ENCODE results near the gene BTBD8. TPM values are rescaled to one million over a fixed set of nuclear protein-coding genes. Genes with fewer than 3 reads are reported as not detected.

Gene BTBD8
- total RNA-seq, 1 experiment from 2014 or later, result 2.8 TPM

GRCh38 chr1:92169214-92170005 lies 89.3 kb downstream of the BTBD8 start:
- no peak for ATAC-seq
- POLR2A ChIA-PET, result no interaction called here
- Histone ChIP-seq H3K9ac (ENCODE audit: low read length) (no peak overlapping the region), H3K27ac (ENCODE audit: low read depth, low read length) (no peak overlapping the region), H3K9me2 (ENCODE audit: insufficient read depth) (no peaks in the 10 kb centered on the region), H3K36me3 (ENCODE audit: control insufficient read depth in 1 of 2, insufficient read depth in 2 of 2, low read length in 2 of 2) (no peaks in the 10 kb centered on the region), H4K20me1 (ENCODE audit: insufficient read depth) (no peaks in the 10 kb centered on the region), H3K4me2 (ENCODE audit: low read length) (no peak overlapping the region), H3K27me3 (ENCODE audit: insufficient read depth, low read length) (no peaks in the 10 kb centered on the region), H3K4me1 (ENCODE audit: control insufficient read depth in 1 of 2, insufficient read depth in 2 of 2, low read length in 2 of 2) (no peaks in the 10 kb centered on the region), H3K4me3 (replicated peaks in 1 of 2; ENCODE audit: low read depth in 1 of 2, low read length in 2 of 2) (no peak overlapping the region), H2AFZ (ENCODE audit: low read depth, low read length, poor library complexity, severe bottlenecking) (no peak overlapping the region), H3K79me2 (ENCODE audit: insufficient read depth, low read length) (no peaks in the 10 kb centered on the region), H3K9me3 (ENCODE audit: control insufficient read depth in 1 of 2, insufficient read depth in 1 of 2, low read depth in 1 of 2, low read length in 2 of 2) (no peaks in the 10 kb centered on the region)
- RAD21 ChIA-PET (ENCODE audit: low non-redundant PET in 1 of 2, low total read pairs in 2 of 2, uncharacterized antibody in 2 of 2, unreplicated experiment in 2 of 2), result no interaction called here
- TF ChIP-seq SP1 (IDR thresholded peaks at IDR 0.05; ENCODE audit: low read depth), result no peak
- TF ChIP-seq REST (IDR thresholded peaks at IDR 0.05; ENCODE audit: low read depth), result no peak
- no peak for DNase-seq (ENCODE audit: low read depth, low spot score)
- intact Hi-C loops (cut with micrococcal nuclease), result no loop called here
- CTCF ChIA-PET, result no interaction called here
- no TSS peak for BruUV-seq (replicated peaks)

GRCh38 chr1:92184632-92185031 lies 104.5 kb downstream of the BTBD8 start:
- TF ChIP-seq EGR1 (IDR thresholded peaks at IDR 0.05; ENCODE audit: low read depth), result no peak
- TF ChIP-seq CEBPB (IDR thresholded peaks at IDR 0.05; ENCODE audit: low read depth), result no peak
- TF ChIP-seq CBX3 (IDR thresholded peaks at IDR 0.05; ENCODE audit: low read depth), result no peak
- TF ChIP-seq ZNF274 (IDR thresholded peaks at IDR 0.05; ENCODE audit: low read depth, low read length), result no peak
- H3K9me3 ChIP-seq (ENCODE audit: control insufficient read depth in 1 of 2, insufficient read depth in 1 of 2, low read depth in 1 of 2, low read length in 2 of 2), result no peaks in the 10 kb centered on the region
- peaks cover 0 to 3% of the 10 kb centered on the region in 2 experiments; a peak in 1 of 4 replicates for H3K4me1 ChIP-seq (ENCODE audit: control insufficient read depth in 1 of 2, insufficient read depth in 2 of 2, low read length in 2 of 2)
- H3K9ac ChIP-seq (ENCODE audit: low read length), result no peak overlapping the region
- CTCF ChIA-PET, result no interaction called here
- DNase-seq (ENCODE audit: low read depth, low spot score) (no peak), ATAC-seq (no peak)
- no peak overlapping the region for H3K4me3 ChIP-seq (replicated peaks in 1 of 2; ENCODE audit: low read depth in 1 of 2, low read length in 2 of 2)
- RAD21 ChIA-PET (ENCODE audit: low non-redundant PET in 1 of 2, low total read pairs in 2 of 2, uncharacterized antibody in 2 of 2, unreplicated experiment in 2 of 2), result no interaction called here
- no peak overlapping the region for H3K4me2 ChIP-seq (ENCODE audit: low read length)
- no peaks in the 10 kb centered on the region for H3K36me3 ChIP-seq (ENCODE audit: control insufficient read depth in 1 of 2, insufficient read depth in 2 of 2, low read length in 2 of 2)
- H4K20me1 ChIP-seq (ENCODE audit: insufficient read depth), result no peaks in the 10 kb centered on the region
- H3K9me2 ChIP-seq (ENCODE audit: insufficient read depth), result no peaks in the 10 kb centered on the region
- H3K79me2 ChIP-seq (ENCODE audit: insufficient read depth, low read length), result no peaks in the 10 kb centered on the region
- H3K27me3 ChIP-seq (ENCODE audit: insufficient read depth, low read length), result no peaks in the 10 kb centered on the region
- H3K27ac ChIP-seq (ENCODE audit: low read depth, low read length), result no peak overlapping the region
- POLR2A ChIA-PET, result no interaction called here
- intact Hi-C loops (cut with micrococcal nuclease), result no loop called here
- no TSS peak for BruUV-seq (replicated peaks)
- no peak overlapping the region for H2AFZ ChIP-seq (ENCODE audit: low read depth, low read length, poor library complexity, severe bottlenecking)

Measured in HCT116 (cell line).